Smooth muscle cell (in vitro differentiated cells): ENCODE measurements around the gene XYLT1. TPM values are rescaled to one million over a fixed set of nuclear protein-coding genes. Genes with fewer than 3 reads are reported as not detected.

Experiments used
- DNase-seq: peaks from one replicate; lab custom pipeline; 2025; ENCODE audit not compliant: unreplicated experiment; lab: John Stamatoyannopoulos, UW
- H2AFZ ChIP-seq: fragments of 200-600 bp; sonication (generic); 2 replicates; pipeline ENCODE4 v1.6.0; 2016; ENCODE audit warnings: antibody characterized with exemption, low read depth, mild to moderate bottlenecking
- H3F3A ChIP-seq: fragments of 200-600 bp; sonication (generic); 2 replicates; pipeline ENCODE4 v1.6.0; 2017; ENCODE audit warnings: antibody characterized with exemption, low read depth
- H3K27ac ChIP-seq: fragments of 200-600 bp; sonication (generic); 2 replicates; pipeline ENCODE4 v1.5.1; 2016; ENCODE audit warnings: low read depth, mild to moderate bottlenecking
- H3K27me3 ChIP-seq: fragments of 200-600 bp; sonication (generic); 2 replicates; pipeline ENCODE4 v1.6.1; 2016; ENCODE audit warnings: low read depth, mild to moderate bottlenecking
- H3K36me3 ChIP-seq: fragments of 200-600 bp; sonication (generic); 2 replicates; pipeline ENCODE4 v1.5.1; 2016; ENCODE audit warnings: low read depth
- H3K4me1 ChIP-seq: fragments of 200-600 bp; sonication (generic); 2 replicates; pipeline ENCODE4 v1.5.1; 2016; ENCODE audit warnings: low read depth
- H3K4me2 ChIP-seq: fragments of 200-600 bp; sonication (generic); 2 replicates; pipeline ENCODE4 v1.6.0; 2016; ENCODE audit warnings: mild to moderate bottlenecking
- H3K4me3 ChIP-seq: fragments of 200-600 bp; sonication (generic); 2 replicates; pipeline ENCODE4 v1.5.1; 2016; ENCODE audit warnings: mild to moderate bottlenecking
- H3K79me2 ChIP-seq: fragments of 200-600 bp; sonication (generic); 2 replicates; pipeline ENCODE4 v1.6.0; 2016; ENCODE audit warnings: low read depth, mild to moderate bottlenecking
- H3K9ac ChIP-seq: fragments of 200-600 bp; sonication (generic); 2 replicates; pipeline ENCODE4 v1.6.0; 2016; ENCODE audit warnings: low read depth
- H3K9me3 ChIP-seq: fragments of 200-600 bp; sonication (generic); replicated peaks from 2 replicates; pipeline ENCODE4 v1.5.1; 2016; ENCODE audit warnings: low read depth
- H4K20me1 ChIP-seq: fragments of 200-600 bp; sonication (generic); 2 replicates; pipeline ENCODE4 v1.6.0; 2016; ENCODE audit warnings: low read depth
- CTCF ChIP-seq: fragments of 200-600 bp; sonication (generic); IDR thresholded peaks from 2 replicates; pipeline ENCODE4 v1.5.1; 2017; ENCODE audit warnings: borderline replicate concordance, mild to moderate bottlenecking, antibody characterized with exemption; ENCODE audit not compliant: insufficient read depth, poor library complexity, severe bottlenecking
- WGBS: methylation state at CpG from one replicate; pipeline ENCODE4 v1.1.7; 2016; ENCODE audit warnings: low lambda C conversion rate; 5-methylcytosine and 5-hydroxymethylcytosine counted together
- polyA plus RNA-seq: library from polyadenylated mRNA; unstranded; fragments of >200 nt; fragmentation: Nextera tagmentation; extraction: Ambion mirVana; gene quantifications from 2 replicates; pipeline ENCODE4 v1.2.1, GENCODE V29; 2016
- total RNA-seq: library from RNA; depleted of rRNA; stranded (reverse); fragments of >200 nt; gene quantifications from 2 replicates; pipeline ENCODE4 v1.2.3, GENCODE V29; 2014

Gene XYLT1
- total and polyA plus RNA-seq, 2 experiments from 2014 or later = 9.5 to 19.9 TPM

GRCh38 chr16:17320009-17320408 lies 150.8 kb downstream of the XYLT1 start:
- H3K36me3 ChIP-seq = no peaks in the 10 kb centered on the region
- no peaks in the 10 kb centered on the region for H3K9me3 ChIP-seq
- no peak overlapping the region for H3K4me2 ChIP-seq
- no peaks in the 10 kb centered on the region for H3F3A ChIP-seq
- peaks cover 6% of the 10 kb centered on the region for H3K79me2 ChIP-seq
- no peak overlapping the region for H3K4me3 ChIP-seq
- H3K27ac ChIP-seq = no peak overlapping the region
- peaks cover 7% of the 10 kb centered on the region for H3K4me1 ChIP-seq
- peaks cover 76% of the 10 kb centered on the region for H4K20me1 ChIP-seq
- no peak for DNase-seq
- H2AFZ ChIP-seq = no peak overlapping the region
- no peak for TF ChIP-seq CTCF
- H3K9ac ChIP-seq = no peak overlapping the region
- 86% methylated on average over 3 of the region's 3 CpGs for WGBS
- H3K27me3 ChIP-seq = no peaks in the 10 kb centered on the region

GRCh38 chr16:17318238-17318637 lies 152.5 kb downstream of the XYLT1 start:
- Histone ChIP-seq H2AFZ (no peak overlapping the region), H3K9ac (no peak overlapping the region), H3K9me3 (no peaks in the 10 kb centered on the region), H4K20me1 (peaks cover 79% of the 10 kb centered on the region), H3K27me3 (no peaks in the 10 kb centered on the region), H3K4me1 (peaks cover 6% of the 10 kb centered on the region), H3K36me3 (no peaks in the 10 kb centered on the region), H3K27ac (no peak overlapping the region), H3F3A (peaks cover 7% of the 10 kb centered on the region), H3K4me2 (no peak overlapping the region), H3K4me3 (no peak overlapping the region), H3K79me2 (peaks cover 6% of the 10 kb centered on the region)
- TF ChIP-seq CTCF = no peak
- DNase-seq = no peak
- WGBS = 80% methylated on average over 5 of the region's 5 CpGs

GRCh38 chr16:17316005-17316404 lies 154.8 kb downstream of the XYLT1 start:
- no peak overlapping the region for H3K9ac ChIP-seq

More at GRCh38 chr16:17316005-17316404, 154.8 kb downstream of the XYLT1 start:
- Histone ChIP-seq H3K36me3 (no peaks in the 10 kb centered on the region), H3K4me3 (no peak overlapping the region), H2AFZ (no peak overlapping the region), H4K20me1 (peaks cover 80% of the 10 kb centered on the region), H3K9me3 (no peaks in the 10 kb centered on the region), H3K79me2 (peaks cover 6% of the 10 kb centered on the region), H3K4me1 (peaks cover 5% of the 10 kb centered on the region), H3K27ac (no peak overlapping the region), H3K27me3 (no peaks in the 10 kb centered on the region), H3K4me2 (no peak overlapping the region), H3F3A (peaks cover 7% of the 10 kb centered on the region)
- DNase-seq = no peak
- no peak for TF ChIP-seq CTCF
- WGBS = 78% methylated on average over 4 of the region's 4 CpGs
